GM21737 (cell line): Measurements from ENCODE around the gene IKZF2.
"Not testable (repeated sequence)": the region's sequence is repeated elsewhere in the genome, so short reads cannot be mapped to it uniquely, and the experiment has no call there.

Source experiments
- ATAC-seq: cut with Tn5 transposase; IDR thresholded peaks from one replicate; pipeline ENCODE4 v1.9.1; 2021; ENCODE audit warnings: mild to moderate bottlenecking, moderate library complexity; ENCODE audit not compliant: unreplicated experiment

The IKZF2 gene

GRCh38 chr2:213057977-213058376 is 93.4 kb downstream of the IKZF2 start:
- ATAC-seq, result no peak

- no peak for ATAC-seq
Observed at GRCh38 chr2:213046431-213046830, 105.0 kb downstream of the IKZF2 start.

GRCh38 chr2:213043566-213043965 is 107.8 kb downstream of the IKZF2 start:
- ATAC-seq, result no peak

- no peak for ATAC-seq
Observed at GRCh38 chr2:213042262-213042661, 109.2 kb downstream of the IKZF2 start.

- ATAC-seq, result no peak
Observed at GRCh38 chr2:213036836-213037235, 114.6 kb downstream of the IKZF2 start.

- ATAC-seq, result no peak
Observed at GRCh38 chr2:213034585-213034984, 116.8 kb downstream of the IKZF2 start.

GRCh38 chr2:213032607-213033006 is 118.8 kb downstream of the IKZF2 start:
- ATAC-seq, result no peak

- ATAC-seq, result peak; percentile 68
Observed at GRCh38 chr2:213022987-213023386, 128.4 kb downstream of the IKZF2 start.

GRCh38 chr2:213021971-213022899 is 129.2 kb downstream of the IKZF2 start:
- peak; percentile 64 for ATAC-seq

GRCh38 chr2:213020913-213021312 is 130.5 kb downstream of the IKZF2 start:
- not testable (repeated sequence) for ATAC-seq

- no peak for ATAC-seq
Observed at GRCh38 chr2:213020268-213020667, 131.1 kb downstream of the IKZF2 start.

- ATAC-seq, result no peak
Observed at GRCh38 chr2:213019368-213019767, 132.0 kb downstream of the IKZF2 start.

- ATAC-seq, result no peak
Observed at GRCh38 chr2:213018340-213018901, 133.0 kb downstream of the IKZF2 start.

- ATAC-seq, result no peak
Observed at GRCh38 chr2:213017404-213017803, 134.0 kb downstream of the IKZF2 start.

GRCh38 chr2:213016984-213017351 is 134.4 kb downstream of the IKZF2 start:
- ATAC-seq, result no peak

GRCh38 chr2:213016166-213016983 is 135.0 kb downstream of the IKZF2 start:
- peak; percentile 46 for ATAC-seq

GRCh38 chr2:213015387-213016165 is 135.8 kb downstream of the IKZF2 start:
- ATAC-seq, result peak; percentile 76

- no peak for ATAC-seq
Observed at GRCh38 chr2:213013979-213014378, 137.4 kb downstream of the IKZF2 start.

- ATAC-seq, result no peak
Observed at GRCh38 chr2:213011505-213011904, 139.9 kb downstream of the IKZF2 start.

GRCh38 chr2:213010106-213010779 is 141.2 kb downstream of the IKZF2 start:
- ATAC-seq, result no peak
